K562 (cell line): Measurements from ENCODE around the gene TCP11. TPM values are rescaled to one million over a fixed set of nuclear protein-coding genes. Genes with fewer than 3 reads are reported as not detected.
"Not testable (repeated sequence)": the region's sequence is repeated elsewhere in the genome, so short reads cannot be mapped to it uniquely, and the experiment has no call there.

Source experiments
- ATAC-seq: fragments of 200-7000 bp; cut with Tn5 transposase; 3 replicates; pipeline ENCODE4 v1.9.1; 2020; ENCODE audit warnings: moderate library complexity
- BruUV-seq: library from RNA; stranded (reverse); fragments of 400-500 nt; replicated peaks from 2 replicates; lab custom pipeline; 2021; lab: Mats Ljungman, UMichigan
- CTCF ChIA-PET: fragments of 300-600 bp; formaldehyde crosslinking; extraction: SDS; loops from one replicate; lab custom pipeline; 2021; ENCODE audit warnings: low intra/inter-chr PET ratio; lab: Yijun Ruan, JAX
- POLR2A ChIA-PET: fragments of 300-600, 350-650 bp; sonication (Branson Sonifier 250); formaldehyde crosslinking; extraction: SDS; loops from one replicate; lab custom pipeline; 2021; ENCODE audit warnings: antibody characterized with exemption, inconsistent platforms; lab: Yijun Ruan, JAX
- DNase-seq, 4 experiments: peaks; one replicate each; pipeline versions ENCODE4 v3.0.0 to v3.0.0-alpha.2; 2011 to 2018; ENCODE audit warnings: low spot score in 3 of 4, mixed read lengths in 3 of 4; ENCODE audit errors: extremely low read depth in 1 of 4
- FAIRE-seq: peaks from 2 replicates; lab custom pipeline; 2011; peaks lifted over from hg19 to GRCh38; lab: Jason Lieb, UNC
- H2AFZ ChIP-seq: 2 replicates; pipeline ENCODE4 v1.6.0; 2011; ENCODE audit warnings: low read depth, low read length, control low read depth, inconsistent platforms
- H3K27ac ChIP-seq: fragments of 200-600 bp; 3 replicates; pipeline ENCODE4 v1.8.0; 2011; ENCODE audit warnings: low read depth, mild to moderate bottlenecking, control low read depth, inconsistent platforms, low read length, moderate library complexity, mixed read lengths; ENCODE audit errors: extremely low read depth
- H3K27me3 ChIP-seq, 2 experiments: fragments of 300-600 bp in 1 of 2; 2 replicates in 1 of 2; 3 replicates in 1 of 2; pipeline versions ENCODE4 v1.6.0 to v1.8.0; 2011; ENCODE audit warnings: inconsistent platforms in 2 of 2, low read length in 2 of 2, mild to moderate bottlenecking in 1 of 2, mixed read lengths in 1 of 2, moderate library complexity in 1 of 2; ENCODE audit not compliant: control insufficient read depth in 2 of 2, insufficient read depth in 2 of 2
- H3K36me3 ChIP-seq: fragments of 300-600 bp; 3 replicates; pipeline ENCODE4 v1.8.0; 2011; ENCODE audit warnings: mild to moderate bottlenecking, low read length, inconsistent platforms; ENCODE audit not compliant: control insufficient read depth, insufficient read depth
- H3K4me1 ChIP-seq, 2 experiments: fragments of 200-600 bp in 1 of 2; replicated peaks in 1 of 2; 2 replicates in 1 of 2; 3 replicates in 1 of 2; pipeline versions ENCODE4 v1.5.1 to v1.8.0; 2011; ENCODE audit warnings: inconsistent platforms in 2 of 2, low read length in 2 of 2, mild to moderate bottlenecking in 1 of 2, mixed read lengths in 1 of 2, moderate library complexity in 1 of 2; ENCODE audit not compliant: control insufficient read depth in 2 of 2, insufficient read depth in 2 of 2
- H3K4me2 ChIP-seq: 2 replicates; pipeline ENCODE4 v1.6.1; 2011; ENCODE audit warnings: low read length, control low read depth, inconsistent platforms, mixed read lengths; ENCODE audit not compliant: insufficient read depth
- H3K4me3 ChIP-seq: fragments of 200-600 bp; sonication (generic), shearing (Covaris generic); 2 replicates; pipeline ENCODE4 v1.5.1; 2016; ENCODE audit warnings: control low read depth, inconsistent platforms
- H3K79me2 ChIP-seq: fragments of 200-600 bp; 3 replicates; pipeline ENCODE4 v1.8.0; 2011; ENCODE audit warnings: low read length, inconsistent platforms; ENCODE audit not compliant: control insufficient read depth, insufficient read depth
- H3K9ac ChIP-seq, 2 experiments: 2 replicates each; pipeline versions ENCODE4 v1.6.0 to v1.6.1; 2011; ENCODE audit warnings: low read depth in 2 of 2, low read length in 2 of 2, control low read depth in 1 of 2, inconsistent platforms in 1 of 2, mild to moderate bottlenecking in 1 of 2, mixed read lengths in 1 of 2; ENCODE audit not compliant: insufficient read depth in 1 of 2
- H3K9me1 ChIP-seq: one replicate; pipeline ENCODE4 v1.6.0; 2011; ENCODE audit warnings: inconsistent platforms, mild to moderate bottlenecking, low read length, moderate library complexity; ENCODE audit not compliant: control insufficient read depth, insufficient read depth
- H3K9me3 ChIP-seq: replicated peaks from 2 replicates; pipeline ENCODE4 v1.5.1; 2011; ENCODE audit warnings: low read depth, low read length, inconsistent platforms; ENCODE audit not compliant: control insufficient read depth, insufficient read depth
- H4K20me1 ChIP-seq: replicated peaks from 2 replicates; pipeline ENCODE4 v1.6.1; 2011; ENCODE audit warnings: low read length, inconsistent platforms, mixed read lengths; ENCODE audit not compliant: control insufficient read depth, insufficient read depth
- ARID1B ChIP-seq: fragments of 450-650 bp; IDR thresholded peaks from 2 replicates; pipeline ENCODE4 v1.6.1; 2016; ENCODE audit warnings: antibody characterized with exemption, mild to moderate bottlenecking, inconsistent platforms
- CBFA2T2 ChIP-seq: fragments of 450-650 bp; conservative IDR thresholded peaks from 2 replicates; pipeline ENCODE4 v1.6.1; 2017; ENCODE audit warnings: mild to moderate bottlenecking
- CBFA2T3 ChIP-seq: fragments of 450-650 bp; IDR thresholded peaks from 2 replicates; pipeline ENCODE4 v1.6.1; 2017
- FOXP1 ChIP-seq: sonication (generic); formaldehyde crosslinking; IDR thresholded peaks from 2 replicates; pipeline ENCODE4 v1.8.0; 2022; ENCODE audit warnings: mild to moderate bottlenecking, missing genetic modification reagents
- KDM1A ChIP-seq, 2 experiments: fragments of 450-650 bp; IDR thresholded peaks; 2 replicates each; pipeline ENCODE4 v1.6.1; 2016; ENCODE audit warnings: mild to moderate bottlenecking in 2 of 2
- MBD2 ChIP-seq: sonication (generic); IDR thresholded peaks from 2 replicates; pipeline ENCODE4 v1.6.1; 2016; ENCODE audit warnings: low read depth, borderline replicate concordance
- NCOR1 ChIP-seq: fragments of 450-650 bp; IDR thresholded peaks from 2 replicates; pipeline ENCODE4 v1.6.1; 2016; ENCODE audit warnings: mild to moderate bottlenecking, moderate library complexity
- NFIC ChIP-seq: fragments of 450-650 bp; IDR thresholded peaks from 2 replicates; pipeline ENCODE4 v1.6.1; 2017; ENCODE audit warnings: mild to moderate bottlenecking, inconsistent platforms
- TBL1XR1 ChIP-seq, 2 experiments: IDR thresholded peaks; 2 replicates each; pipeline ENCODE4 v1.6.1; 2012; ENCODE audit warnings: improper control_type of control experiment in 2 of 2, low read length in 2 of 2, mild to moderate bottlenecking in 1 of 2
- TCF3 ChIP-seq: sonication (generic); formaldehyde crosslinking; IDR thresholded peaks from 2 replicates; pipeline ENCODE4 v1.4.0; 2020; ENCODE audit warnings: mild to moderate bottlenecking, missing genetic modification reagents
- TEAD4 ChIP-seq, 2 experiments: sonication (generic) in 1 of 2; formaldehyde crosslinking in 1 of 2; IDR thresholded peaks; 2 replicates each; pipeline versions ENCODE4 v1.6.1 to v1.8.0; 2012 to 2022; ENCODE audit warnings: borderline replicate concordance in 1 of 2, inconsistent platforms in 1 of 2, low read length in 1 of 2, mild to moderate bottlenecking in 1 of 2, missing genetic modification reagents in 1 of 2
- TRIM24 ChIP-seq, 2 experiments: fragments of 450-650 bp; IDR thresholded peaks; 2 replicates each; pipeline ENCODE4 v1.6.1; 2016
- WGBS: fragments of 100-300 bp; shearing (Covaris generic); methylation state at CpG from one replicate; pipeline ENCODE4 v1.1.6; 2016; ENCODE audit warnings: low coverage, mixed read lengths; ENCODE audit not compliant: insufficient coverage; ENCODE audit errors: missing lambda C conversion rate; 5-methylcytosine and 5-hydroxymethylcytosine counted together
- in situ Hi-C: fragments of 300-500 bp; cut with MboI; formaldehyde crosslinking; loops from 4 replicates; pipeline ENCODE4 v1.15.0; 2018; ENCODE audit warnings: inconsistent platforms, mixed read lengths
- intact Hi-C: fragments of 100-400 bp; cut with micrococcal nuclease; formaldehyde crosslinking; loops from 2 replicates; pipeline ENCODE4 v1.14.2; 2022
- polyA plus RNA-seq, 8 experiments: library from polyadenylated mRNA; depleted of rRNA in 4 of 8; stranded (reverse) in 5 of 8; unstranded in 3 of 8; fragments of >200 nt; fragmentation: Nextera tagmentation in 2 of 8; fragmentation: Illumina TruSeq in 1 of 8; extraction: Ambion mirVana in 2 of 8; extraction: Trizol in 1 of 8; gene quantifications; 2 replicates each; pipeline versions ENCODE4 v1.2.1 to v1.2.3, GENCODE V29; 2011 to 2014; ENCODE audit warnings: inconsistent platforms in 1 of 8, missing spikeins in 1 of 8
- total RNA-seq, 7 experiments: library from RNA; depleted of rRNA in 6 of 7; stranded (reverse); fragments of >200 nt in 6 of 7; fragmentation: Illumina TruSeq in 2 of 7; extraction: Trizol in 2 of 7; gene quantifications; 2 replicates each; pipeline versions ENCODE4 v1.2.1 to v1.2.3, GENCODE V29; 2011 to 2021; ENCODE audit warnings: low replicate concordance in 1 of 7
- TF ChIP-seq, protein P1 (sequence below), 2 experiments: fragments of 450-650 bp in 1 of 2; sonication (generic) in 1 of 2; formaldehyde crosslinking in 1 of 2; IDR thresholded peaks; 2 replicates each; pipeline versions ENCODE4 v1.7.1 to v1.9.0; 2016 to 2022; ENCODE audit warnings: inconsistent platforms in 1 of 2, mild to moderate bottlenecking in 1 of 2, missing genetic modification reagents in 1 of 2

The TCP11 gene
- total and polyA plus RNA-seq, 9 of the 15 experiments (the other 6 are each of a cell fraction or from before 2014, with no cell fraction given): not detected

DNA sequence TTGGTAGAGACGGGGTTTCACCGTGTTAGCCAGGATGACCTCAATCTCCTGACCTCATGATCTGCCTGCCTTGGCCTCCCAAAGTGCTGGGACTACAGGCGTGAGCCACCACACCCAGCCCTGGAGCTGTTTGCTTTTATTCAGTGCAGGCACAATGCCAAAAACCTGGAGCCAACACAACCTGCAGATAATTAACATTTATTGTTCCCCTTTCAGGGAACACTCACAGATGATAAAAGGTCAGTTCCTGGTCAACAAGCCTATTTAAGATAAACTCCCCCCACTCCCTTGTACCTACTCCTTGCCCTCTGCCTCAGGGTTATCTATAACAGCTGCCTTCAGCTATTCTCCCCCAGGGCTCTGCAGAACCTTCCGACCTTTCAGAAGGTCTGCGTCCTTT is 33.4 kb downstream of the TCP11 start:
- H3K79me2 ChIP-seq; BruUV-seq; H4K20me1 ChIP-seq; FAIRE-seq; H3K4me1 ChIP-seq; ATAC-seq; in situ Hi-C loops; H3K9me1 ChIP-seq; H3K9ac ChIP-seq; H3K36me3 ChIP-seq; H3K4me3 ChIP-seq; H2AFZ ChIP-seq; H3K9me3 ChIP-seq; CTCF ChIA-PET; H3K4me2 ChIP-seq; H3K27ac ChIP-seq; intact Hi-C loops; TF ChIP-seq TEAD4 (CRISPR knock-in tag; IDR thresholded peaks at IDR 0.05; ENCODE audit: borderline replicate concordance): not testable (repeated sequence)
- peak in 1 of 4 experiments; percentile 49 for DNase-seq
- POLR2A ChIA-PET: interaction anchor here (0.5 to 2.8 kb wide), 4 partner anchors 10 to 1015 kb away, joined by 3 to 9 read pairs (median 3); no protein-coding TSS in a partner anchor
- H3K27me3 ChIP-seq: peaks cover 2 to 14% of the 10 kb centered on the region in 2 experiments; a peak in 3 of 5 replicates
- 1% methylated on average over 5 of the region's 5 CpGs for WGBS
- peak; percentile 40; the same call in 1 of the 2 replicates for TF ChIP-seq NCOR1
- 0 out of 2 replicates have a peak, but pooled peaks have one; percentile 17 for TF ChIP-seq MBD2
- 0 out of 4 replicates have a peak, but pooled peaks of 1 of the 2 experiments have one; percentile 11 for TF ChIP-seq TBL1XR1 (IDR thresholded peaks at IDR 0.05; ENCODE audit: low read length in 2 of 2)
- TF ChIP-seq FOXP1 (CRISPR knock-in tag): peak; percentile 44; the same call in 1 of the 2 replicates
- TF ChIP-seq NFIC: peak; percentile 82
- TF ChIP-seq, protein P1, sequence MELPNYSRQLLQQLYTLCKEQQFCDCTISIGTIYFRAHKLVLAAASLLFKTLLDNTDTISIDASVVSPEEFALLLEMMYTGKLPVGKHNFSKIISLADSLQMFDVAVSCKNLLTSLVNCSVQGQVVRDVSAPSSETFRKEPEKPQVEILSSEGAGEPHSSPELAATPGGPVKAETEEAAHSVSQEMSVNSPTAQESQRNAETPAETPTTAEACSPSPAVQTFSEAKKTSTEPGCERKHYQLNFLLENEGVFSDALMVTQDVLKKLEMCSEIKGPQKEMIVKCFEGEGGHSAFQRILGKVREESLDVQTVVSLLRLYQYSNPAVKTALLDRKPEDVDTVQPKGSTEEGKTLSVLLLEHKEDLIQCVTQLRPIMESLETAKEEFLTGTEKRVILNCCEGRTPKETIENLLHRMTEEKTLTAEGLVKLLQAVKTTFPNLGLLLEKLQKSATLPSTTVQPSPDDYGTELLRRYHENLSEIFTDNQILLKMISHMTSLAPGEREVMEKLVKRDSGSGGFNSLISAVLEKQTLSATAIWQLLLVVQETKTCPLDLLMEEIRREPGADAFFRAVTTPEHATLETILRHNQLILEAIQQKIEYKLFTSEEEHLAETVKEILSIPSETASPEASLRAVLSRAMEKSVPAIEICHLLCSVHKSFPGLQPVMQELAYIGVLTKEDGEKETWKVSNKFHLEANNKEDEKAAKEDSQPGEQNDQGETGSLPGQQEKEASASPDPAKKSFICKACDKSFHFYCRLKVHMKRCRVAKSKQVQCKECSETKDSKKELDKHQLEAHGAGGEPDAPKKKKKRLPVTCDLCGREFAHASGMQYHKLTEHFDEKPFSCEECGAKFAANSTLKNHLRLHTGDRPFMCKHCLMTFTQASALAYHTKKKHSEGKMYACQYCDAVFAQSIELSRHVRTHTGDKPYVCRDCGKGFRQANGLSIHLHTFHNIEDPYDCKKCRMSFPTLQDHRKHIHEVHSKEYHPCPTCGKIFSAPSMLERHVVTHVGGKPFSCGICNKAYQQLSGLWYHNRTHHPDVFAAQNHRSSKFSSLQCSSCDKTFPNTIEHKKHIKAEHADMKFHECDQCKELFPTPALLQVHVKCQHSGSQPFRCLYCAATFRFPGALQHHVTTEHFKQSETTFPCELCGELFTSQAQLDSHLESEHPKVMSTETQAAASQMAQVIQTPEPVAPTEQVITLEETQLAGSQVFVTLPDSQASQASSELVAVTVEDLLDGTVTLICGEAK (IDR thresholded peaks at IDR 0.05): 0 out of 2 replicates have a peak, but pooled peaks have one; percentile 29
- TF ChIP-seq, protein P1 (CRISPR knock-in tag; IDR thresholded peaks at IDR 0.05): not testable (repeated sequence)
- peak; percentile 64 for TF ChIP-seq TCF3
- TF ChIP-seq CBFA2T2: peak; percentile 71
- TF ChIP-seq CBFA2T3: peak; percentile 86
- TF ChIP-seq KDM1A (IDR thresholded peaks at IDR 0.05): peak; percentile 39 to 46; a peak in 2 of 4 replicates
- peak in 1 of 2 experiments; percentile 40; a peak in 2 of 4 replicates for TF ChIP-seq TRIM24 (IDR thresholded peaks at IDR 0.05)
- 0 out of 2 replicates have a peak, but pooled peaks have one; percentile 12 for TF ChIP-seq TEAD4 (IDR thresholded peaks at IDR 0.05; ENCODE audit: low read length)
- peak; percentile 40 for TF ChIP-seq ARID1B
